Lower leg skin (tissue), 3 donors: ENCODE results near the gene BBS1.

Experiments used
- POLR2A ChIP-seq, 2 donors: fragments of 450-650 bp; IDR thresholded peaks; one replicate each; pipeline ENCODE4 v1.6.1; 2016 to 2017; ENCODE audit warnings: antibody characterized with exemption in 2 of 2, mild to moderate bottlenecking in 1 of 2, moderate library complexity in 1 of 2
- TF ChIP-seq, protein P1 (sequence below), 3 donors: fragments of 450-650 bp; IDR thresholded peaks; one replicate each; pipeline ENCODE4 v1.5.1; 2016; ENCODE audit warnings: antibody characterized with exemption in 3 of 3, mild to moderate bottlenecking in 3 of 3, moderate library complexity in 2 of 3

DNA sequence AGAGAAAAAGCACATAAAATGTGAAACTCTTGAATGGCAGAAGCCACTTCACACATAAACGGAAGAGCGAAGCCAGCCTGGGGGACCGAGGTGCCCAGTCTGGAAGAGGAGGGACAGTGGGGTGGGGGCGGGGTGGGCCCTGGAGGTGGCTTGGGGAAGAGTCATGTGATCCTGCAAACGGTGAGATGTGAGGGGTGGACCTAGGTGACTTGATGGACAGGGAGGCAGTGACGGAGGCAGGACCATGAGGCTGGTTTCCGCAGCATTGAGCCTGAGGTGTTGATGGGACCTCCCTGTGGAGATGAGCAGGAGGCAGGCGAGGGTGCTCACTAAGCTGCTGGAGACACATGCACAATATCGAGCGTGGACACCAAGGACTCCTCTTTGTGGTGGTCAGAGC lies 18.6 kb downstream of the BBS1 start:
- TF ChIP-seq, protein P1, sequence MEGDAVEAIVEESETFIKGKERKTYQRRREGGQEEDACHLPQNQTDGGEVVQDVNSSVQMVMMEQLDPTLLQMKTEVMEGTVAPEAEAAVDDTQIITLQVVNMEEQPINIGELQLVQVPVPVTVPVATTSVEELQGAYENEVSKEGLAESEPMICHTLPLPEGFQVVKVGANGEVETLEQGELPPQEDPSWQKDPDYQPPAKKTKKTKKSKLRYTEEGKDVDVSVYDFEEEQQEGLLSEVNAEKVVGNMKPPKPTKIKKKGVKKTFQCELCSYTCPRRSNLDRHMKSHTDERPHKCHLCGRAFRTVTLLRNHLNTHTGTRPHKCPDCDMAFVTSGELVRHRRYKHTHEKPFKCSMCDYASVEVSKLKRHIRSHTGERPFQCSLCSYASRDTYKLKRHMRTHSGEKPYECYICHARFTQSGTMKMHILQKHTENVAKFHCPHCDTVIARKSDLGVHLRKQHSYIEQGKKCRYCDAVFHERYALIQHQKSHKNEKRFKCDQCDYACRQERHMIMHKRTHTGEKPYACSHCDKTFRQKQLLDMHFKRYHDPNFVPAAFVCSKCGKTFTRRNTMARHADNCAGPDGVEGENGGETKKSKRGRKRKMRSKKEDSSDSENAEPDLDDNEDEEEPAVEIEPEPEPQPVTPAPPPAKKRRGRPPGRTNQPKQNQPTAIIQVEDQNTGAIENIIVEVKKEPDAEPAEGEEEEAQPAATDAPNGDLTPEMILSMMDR (IDR thresholded peaks at IDR 0.05), result no peak
- no peak for TF ChIP-seq POLR2A (IDR thresholded peaks at IDR 0.05)
